Esophagus squamous epithelium (tissue), 4 donors: ENCODE data around the gene IKZF1.

Experiments
- POLR2A ChIP-seq, 4 donors: fragments of 450-650 bp; IDR thresholded peaks; one replicate each; pipeline ENCODE4 v1.6.1; 2017; ENCODE audit warnings: antibody characterized with exemption in 4 of 4, mild to moderate bottlenecking in 4 of 4, moderate library complexity in 3 of 4
- TF ChIP-seq, protein P1 (sequence below), 6 experiments: fragments of 450-650 bp in 4 of 6; fragments of 200-600 bp in 2 of 6; sonication (generic) in 2 of 6; IDR thresholded peaks; one replicate each; pipeline ENCODE4 v1.5.1; 2016 to 2019; ENCODE audit warnings: antibody characterized with exemption in 6 of 6, mild to moderate bottlenecking in 4 of 6, moderate library complexity in 4 of 6

DNA sequence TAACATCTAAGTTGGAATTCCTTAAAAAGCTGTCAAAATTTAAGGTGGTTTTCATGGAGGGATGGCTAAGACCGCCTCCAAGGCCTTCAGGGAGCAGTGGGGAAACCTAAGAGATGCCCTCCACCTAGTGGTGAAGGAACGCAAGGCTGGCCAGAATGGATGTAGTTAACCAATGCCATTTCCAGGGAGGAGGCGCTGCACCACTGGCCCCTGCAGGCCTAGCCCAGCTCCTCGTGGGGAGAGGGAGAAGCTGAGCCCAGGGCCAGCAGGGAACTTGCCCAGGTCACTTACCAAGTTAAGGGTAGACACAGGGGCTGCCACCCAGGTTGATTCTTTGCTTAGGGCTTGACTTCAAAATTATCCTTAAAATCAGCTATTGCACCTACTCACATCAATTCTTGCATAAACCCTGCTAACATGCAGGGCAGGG lies 113.6 kb downstream of the IKZF1 start:
- TF ChIP-seq, protein P1, sequence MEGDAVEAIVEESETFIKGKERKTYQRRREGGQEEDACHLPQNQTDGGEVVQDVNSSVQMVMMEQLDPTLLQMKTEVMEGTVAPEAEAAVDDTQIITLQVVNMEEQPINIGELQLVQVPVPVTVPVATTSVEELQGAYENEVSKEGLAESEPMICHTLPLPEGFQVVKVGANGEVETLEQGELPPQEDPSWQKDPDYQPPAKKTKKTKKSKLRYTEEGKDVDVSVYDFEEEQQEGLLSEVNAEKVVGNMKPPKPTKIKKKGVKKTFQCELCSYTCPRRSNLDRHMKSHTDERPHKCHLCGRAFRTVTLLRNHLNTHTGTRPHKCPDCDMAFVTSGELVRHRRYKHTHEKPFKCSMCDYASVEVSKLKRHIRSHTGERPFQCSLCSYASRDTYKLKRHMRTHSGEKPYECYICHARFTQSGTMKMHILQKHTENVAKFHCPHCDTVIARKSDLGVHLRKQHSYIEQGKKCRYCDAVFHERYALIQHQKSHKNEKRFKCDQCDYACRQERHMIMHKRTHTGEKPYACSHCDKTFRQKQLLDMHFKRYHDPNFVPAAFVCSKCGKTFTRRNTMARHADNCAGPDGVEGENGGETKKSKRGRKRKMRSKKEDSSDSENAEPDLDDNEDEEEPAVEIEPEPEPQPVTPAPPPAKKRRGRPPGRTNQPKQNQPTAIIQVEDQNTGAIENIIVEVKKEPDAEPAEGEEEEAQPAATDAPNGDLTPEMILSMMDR (IDR thresholded peaks at IDR 0.05): peak; percentile 79 to 89 (median 82)
- TF ChIP-seq POLR2A (IDR thresholded peaks at IDR 0.05): no peak
